GM18858 (cell line): ENCODE measurements around the gene HCCS.
"Not testable (repeated sequence)": the region's sequence is repeated elsewhere in the genome, so short reads cannot be mapped to it uniquely, and the experiment has no call there.

ENCODE experiments used
- ATAC-seq: cut with Tn5 transposase; IDR thresholded peaks from one replicate; pipeline ENCODE4 v1.9.1; 2021; ENCODE audit not compliant: unreplicated experiment

HCCS gene

DNA sequence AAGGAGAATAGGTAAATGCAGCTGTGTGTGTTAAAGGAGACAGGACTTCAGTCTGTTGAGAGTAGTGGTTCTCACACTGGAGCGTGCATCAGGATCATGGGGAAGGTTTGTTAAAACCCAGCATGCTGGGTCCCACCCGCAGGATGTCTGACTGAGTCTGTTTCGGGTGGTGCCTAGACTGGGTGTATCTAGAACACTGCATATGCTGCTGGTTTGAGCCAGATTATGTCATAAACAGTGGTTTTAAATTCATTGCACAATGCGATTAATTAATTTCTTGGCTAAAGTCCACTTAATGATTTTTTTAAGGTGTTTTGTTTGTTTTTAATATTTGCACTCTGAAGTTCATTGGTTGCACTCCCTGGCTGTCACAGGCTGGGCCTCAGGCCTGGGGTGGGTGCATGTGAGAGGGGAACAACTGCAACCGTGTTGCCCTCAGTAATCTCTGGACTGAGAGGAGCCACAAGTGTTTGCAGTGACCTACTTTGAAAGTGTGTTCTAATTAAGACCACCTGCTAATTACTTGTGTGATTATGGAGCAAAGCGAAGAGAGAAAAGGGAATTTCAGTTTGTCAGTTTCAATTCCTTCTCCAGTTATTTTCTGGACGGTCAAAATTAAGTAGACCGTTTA, 8.3 kb downstream of the HCCS start:
- ATAC-seq: no peak

DNA sequence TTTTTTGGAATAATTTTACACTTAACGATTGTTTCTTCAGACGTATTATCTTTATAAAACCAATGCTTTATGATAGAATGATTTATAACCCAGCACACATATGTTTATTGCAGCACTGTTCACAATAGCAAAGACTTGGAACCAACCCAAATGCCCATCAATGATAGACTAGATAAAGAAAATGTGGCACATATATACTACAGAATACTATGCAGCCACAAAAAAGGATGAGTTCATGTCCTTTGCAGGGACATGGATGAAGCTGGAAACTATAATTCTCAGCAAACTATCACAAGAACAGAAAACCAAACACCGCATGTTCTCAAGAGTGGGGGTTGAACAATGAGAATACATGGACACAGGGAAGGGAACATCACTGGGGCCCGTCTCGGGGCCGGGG, 12.0 kb downstream of the HCCS start:
- ATAC-seq: not testable (repeated sequence)

DNA sequence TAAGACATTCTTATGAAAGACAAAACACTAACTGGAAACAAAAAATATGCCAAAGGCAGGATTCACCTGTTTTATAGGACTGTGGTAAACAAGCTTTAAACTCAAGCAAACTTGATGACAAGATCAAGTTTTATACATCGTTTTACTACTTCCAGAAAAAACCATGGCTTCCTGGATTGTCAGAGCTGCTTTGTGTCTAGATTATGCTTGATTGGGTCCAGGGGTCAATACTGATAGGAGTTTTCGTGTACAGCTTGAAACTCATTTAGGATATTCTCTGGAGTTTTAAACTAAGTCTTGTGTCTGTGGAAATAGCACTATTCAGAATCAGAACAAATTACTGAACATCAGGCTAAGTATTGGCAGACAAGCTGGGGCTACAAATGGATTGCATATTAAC, 13.0 kb downstream of the HCCS start:
- no peak for ATAC-seq

DNA sequence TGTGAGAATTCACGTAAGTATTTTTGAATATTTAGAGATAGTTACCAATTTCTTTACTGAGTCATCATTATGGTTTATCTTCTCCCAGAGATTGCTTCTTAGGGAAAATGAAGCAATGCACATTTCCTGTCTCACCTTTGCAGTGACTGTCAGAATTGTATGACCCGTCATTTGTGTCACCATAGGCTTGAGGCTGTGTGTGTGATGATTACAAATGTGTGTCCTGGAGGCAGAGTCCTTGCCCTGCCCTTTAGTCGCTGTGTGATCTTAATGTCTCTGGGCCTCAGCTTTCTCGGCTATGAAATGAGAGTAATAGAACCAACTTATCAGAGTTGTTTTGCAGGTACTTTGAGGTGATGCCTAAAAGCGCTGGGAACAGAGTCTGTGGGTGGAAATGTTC, 13.9 kb downstream of the HCCS start:
- no peak for ATAC-seq

DNA sequence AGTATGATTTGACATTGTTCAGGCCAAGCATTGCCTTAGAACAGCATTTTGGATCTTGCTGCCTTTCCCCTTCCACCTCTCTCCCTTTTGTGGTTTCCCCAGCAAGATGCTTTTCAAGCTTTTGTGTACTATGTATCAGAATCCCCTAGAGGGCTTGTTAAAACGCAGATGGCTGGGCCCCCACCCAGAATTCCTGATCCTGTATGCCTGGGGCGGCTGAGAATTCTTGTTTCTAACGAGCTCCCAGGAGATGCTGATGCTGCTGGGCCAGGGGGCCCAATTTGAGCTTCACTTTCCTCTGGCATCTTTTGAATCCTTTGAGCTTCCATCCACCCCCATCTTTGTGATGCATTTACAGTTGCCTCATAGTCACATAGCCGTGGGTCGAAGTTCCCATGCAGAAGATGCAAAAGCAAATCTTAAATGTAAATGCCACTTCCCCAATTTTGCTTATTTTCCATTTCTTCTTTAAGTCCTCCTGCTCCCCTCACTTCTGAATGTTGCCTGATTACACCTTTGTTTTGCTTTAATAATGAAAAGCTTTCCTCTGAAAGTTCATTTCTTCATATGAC, 18.5 kb downstream of the HCCS start:
- ATAC-seq: no peak

DNA sequence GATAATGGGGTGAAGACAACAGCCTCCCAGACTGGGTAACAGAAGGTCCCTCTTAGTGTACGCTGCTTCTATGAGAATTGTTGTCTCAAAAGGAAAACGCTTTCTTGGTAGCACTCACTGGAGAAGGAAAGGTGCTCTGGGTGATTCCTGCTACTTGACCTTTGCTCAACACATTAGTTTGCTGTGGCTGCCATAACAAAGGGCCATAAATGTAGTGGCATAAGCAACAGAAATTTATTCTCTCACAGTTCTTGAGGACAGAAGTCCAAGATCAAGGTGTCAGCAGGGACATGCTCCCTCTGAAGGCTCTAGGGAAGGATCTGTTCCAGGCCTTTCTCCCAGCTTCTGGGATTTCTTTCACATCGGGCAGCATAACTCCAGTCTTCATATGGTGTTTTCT, 19.0 kb downstream of the HCCS start:
- ATAC-seq: no peak

DNA sequence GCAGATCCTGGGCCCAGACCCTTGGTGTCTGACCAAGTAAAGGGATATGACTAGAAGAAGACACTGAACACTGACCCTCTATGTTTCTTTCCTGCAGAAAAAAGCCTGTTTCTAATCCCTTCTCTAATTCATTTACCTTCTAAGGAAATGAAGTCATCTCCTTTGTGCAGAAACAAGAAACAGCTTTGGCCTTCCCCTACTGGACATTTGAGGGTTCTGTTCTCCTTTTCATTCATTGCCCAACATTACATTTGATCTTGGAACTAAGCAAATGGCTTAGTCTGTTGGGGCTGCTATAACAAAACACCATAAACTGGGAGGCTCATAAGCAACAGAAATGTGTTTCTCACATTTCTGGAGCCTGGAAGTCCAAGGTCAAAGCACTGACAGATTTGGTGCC, 20.0 kb downstream of the HCCS start:
- ATAC-seq: no peak

DNA sequence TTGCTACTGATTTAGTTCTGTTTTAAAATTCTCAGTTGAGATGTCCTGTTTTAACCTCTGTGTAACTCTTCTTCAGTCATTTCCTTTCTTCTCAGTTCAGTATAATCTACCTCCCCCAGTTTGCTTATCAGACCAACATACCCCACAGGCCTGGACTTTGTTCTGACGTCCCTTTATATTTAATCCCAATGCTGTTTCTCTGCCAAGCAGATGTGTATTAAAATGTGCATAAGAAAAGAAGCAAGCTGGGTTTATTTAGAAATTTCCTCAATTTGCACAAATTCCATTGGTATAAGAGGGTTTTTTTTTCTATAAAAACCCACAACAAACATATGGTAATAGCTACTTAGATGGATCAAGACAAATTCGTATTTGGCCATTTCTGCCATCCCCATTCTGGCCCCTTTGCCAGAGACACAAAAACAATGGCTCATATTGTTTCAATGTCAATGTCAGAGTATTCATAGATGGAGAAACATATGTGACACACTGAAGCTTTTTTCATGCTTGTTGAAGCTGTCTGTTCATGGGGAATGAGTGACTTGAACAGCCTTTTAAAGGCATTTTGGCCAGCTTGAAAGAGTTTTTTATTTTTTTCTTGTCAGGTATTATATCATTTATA, 24.5 kb downstream of the HCCS start:
- ATAC-seq: no peak

DNA sequence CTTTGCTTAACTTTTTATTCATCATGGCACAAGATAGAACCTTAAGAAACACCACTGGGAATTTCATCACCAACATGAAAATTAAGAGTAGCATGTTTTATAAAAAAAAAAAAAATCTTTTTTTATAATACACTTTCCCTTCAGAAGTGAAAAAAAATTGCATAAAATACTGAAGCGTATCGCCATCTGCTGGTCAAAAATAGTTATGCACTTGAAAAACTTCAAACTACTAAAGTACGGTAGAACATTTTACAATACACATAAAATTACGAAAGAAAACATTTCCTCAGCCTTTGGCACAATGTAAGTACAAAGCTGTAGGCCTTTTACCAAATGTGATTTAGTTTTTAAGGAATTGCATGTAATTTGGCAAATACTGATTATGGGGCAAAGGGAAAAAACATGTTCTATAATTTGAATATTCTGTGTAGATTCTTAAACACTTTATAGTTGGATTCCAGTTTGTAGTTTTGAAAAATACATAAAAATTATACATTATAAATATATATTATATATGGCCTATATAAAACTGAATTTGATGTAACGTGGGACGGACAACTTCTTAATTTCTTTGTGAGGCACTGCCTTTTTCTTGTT, 26.5 kb downstream of the HCCS start:
- no peak for ATAC-seq

DNA sequence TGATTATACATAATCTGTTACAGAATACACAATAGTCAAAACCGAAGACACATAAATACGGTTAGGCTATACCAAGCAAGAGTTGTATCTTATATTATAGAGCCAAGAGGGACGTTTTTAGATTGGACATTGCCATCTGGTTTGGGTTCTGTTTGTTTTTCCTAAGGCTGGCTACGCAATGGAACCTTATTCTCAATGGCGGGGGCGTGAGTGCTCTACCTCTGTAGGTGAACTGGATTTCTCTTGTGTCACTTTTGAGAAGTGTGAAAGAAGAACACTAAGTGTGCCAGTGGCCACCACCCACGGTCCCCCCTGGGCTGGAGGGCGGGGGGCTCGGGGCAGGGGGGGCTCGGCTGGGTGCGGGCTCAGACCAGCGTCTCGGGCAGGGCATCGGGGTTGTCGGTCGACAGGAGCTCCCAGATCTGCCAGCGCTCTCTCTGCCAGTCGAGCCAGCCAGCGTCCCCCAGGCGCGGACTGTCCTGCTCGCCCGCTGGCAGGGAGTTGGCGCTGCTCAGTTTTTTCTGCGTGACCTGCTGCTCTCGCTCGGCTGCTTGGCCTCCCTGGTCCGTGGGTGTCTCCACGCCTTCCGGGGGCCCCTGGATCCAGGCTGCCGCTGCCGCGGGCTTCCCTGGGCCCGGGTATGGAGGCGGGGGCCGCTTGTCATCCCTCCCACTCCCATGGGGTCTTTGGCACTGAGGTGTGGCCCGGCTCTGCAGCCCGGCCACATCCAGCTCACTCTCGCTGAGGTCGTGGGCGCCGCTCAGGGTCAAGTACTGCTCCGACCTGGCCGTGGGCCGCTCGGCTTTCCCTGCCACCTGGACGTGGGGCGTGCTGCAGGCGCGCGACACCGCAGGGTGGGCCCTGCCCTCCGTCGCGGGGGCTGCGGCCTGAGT, 27.6 kb downstream of the HCCS start:
- no peak for ATAC-seq

DNA sequence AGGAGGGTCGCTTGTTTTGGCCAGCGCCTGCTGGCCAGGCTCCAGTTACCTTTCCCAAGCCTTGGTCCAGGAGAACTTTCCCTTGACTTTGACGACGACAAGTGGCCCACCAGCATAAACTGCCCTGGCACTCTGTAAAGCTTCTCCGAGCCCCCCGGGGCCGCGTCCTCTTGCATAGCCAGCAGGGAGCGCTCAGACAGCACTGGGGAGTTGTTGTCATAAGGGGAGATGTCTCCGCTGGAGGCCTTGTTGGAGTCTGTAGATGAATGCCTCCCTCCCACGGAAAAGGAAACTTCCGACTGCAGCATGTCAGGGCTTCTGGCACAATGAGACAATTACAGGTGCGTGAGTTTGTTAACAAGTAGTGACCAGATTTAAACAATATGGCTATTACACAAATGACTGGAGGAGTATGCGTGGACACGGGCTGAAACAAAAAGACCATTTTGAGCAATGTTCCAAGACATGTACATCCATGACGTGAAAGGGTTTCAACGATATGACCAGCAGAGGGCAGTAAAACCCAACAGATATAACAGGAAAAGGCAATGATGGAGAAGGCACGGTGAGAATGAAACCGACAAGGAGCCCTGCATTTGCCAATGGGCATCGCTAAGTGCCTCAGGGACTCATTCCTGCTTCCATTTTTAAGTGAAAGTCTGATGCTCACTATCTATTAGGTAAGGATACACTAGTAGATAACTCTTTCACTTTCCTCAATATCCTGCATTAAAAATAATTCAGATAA, 33.0 kb downstream of the HCCS start:
- ATAC-seq: peak; percentile 84

DNA sequence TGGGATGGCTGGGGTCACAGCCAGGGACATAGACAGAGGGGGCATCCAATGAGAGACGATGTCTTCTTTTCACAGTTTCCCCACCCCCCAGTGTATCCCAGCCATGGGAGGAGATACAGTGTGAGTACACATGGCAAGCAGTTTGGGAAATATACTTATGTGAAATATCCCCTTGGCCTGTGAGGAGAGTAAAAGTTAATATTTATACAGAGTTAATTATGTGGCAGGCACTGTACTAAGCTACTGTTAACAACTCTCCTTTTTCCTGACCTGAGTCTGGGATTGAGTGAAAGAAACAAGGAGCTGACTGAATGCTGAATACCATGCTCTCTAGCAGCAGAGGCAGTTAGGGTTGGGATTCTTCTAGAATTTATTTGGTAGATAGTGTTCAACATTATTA, 35.3 kb downstream of the HCCS start:
- ATAC-seq: no peak

DNA sequence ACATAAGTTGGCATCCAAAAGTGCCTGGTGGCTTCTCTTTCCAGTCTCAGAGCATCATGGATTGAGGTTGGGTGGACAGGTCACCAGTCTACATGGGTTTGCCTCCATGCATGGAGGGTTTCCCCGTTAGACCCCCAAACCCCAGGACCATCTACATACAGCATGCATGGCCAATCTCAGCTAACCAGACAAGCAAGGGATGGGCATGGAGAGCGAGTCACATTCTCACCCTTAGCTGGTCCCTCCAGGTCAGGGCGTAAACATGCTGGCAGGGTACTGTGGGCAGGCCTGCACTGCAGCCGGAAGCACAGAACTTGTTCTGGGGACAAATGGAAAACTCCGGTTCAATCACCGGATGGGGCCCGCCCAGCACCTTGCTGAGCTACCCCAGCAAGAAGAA, 37.3 kb downstream of the HCCS start:
- no peak for ATAC-seq

DNA sequence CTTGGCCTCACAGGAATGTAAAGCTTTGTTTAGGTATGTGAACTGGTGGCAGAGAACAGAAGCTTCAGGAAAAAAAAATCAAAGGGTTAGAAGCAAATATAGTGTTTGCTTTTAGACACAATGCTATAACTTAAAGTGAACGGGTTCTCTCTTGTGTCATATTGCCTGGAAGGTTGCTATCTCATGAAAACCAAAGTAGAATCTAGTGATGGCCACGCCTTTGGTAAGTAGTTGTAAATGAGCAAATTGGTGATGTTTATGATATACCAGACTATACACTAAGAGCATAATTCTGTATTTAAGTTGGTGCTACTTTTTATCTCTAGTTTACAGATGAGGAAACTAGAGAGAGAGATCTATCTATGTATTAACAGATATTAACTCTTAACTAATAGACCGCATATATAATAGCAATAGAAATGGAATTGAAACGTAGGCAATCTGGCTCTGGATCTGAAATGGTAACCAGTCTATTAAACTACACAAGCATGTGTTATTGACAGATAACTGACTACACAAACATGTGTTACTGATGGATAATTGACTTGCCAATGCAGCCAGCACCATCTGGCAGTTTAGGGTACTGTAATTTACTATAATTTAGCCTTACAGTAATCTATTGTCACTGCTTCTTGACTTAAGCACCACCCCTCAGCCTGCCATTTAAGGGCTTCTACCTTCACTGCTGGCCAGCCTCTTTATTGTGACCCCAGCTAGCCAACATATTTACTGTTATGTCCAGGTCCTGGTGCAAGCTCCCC, 40.8 kb downstream of the HCCS start:
- ATAC-seq: no peak

DNA sequence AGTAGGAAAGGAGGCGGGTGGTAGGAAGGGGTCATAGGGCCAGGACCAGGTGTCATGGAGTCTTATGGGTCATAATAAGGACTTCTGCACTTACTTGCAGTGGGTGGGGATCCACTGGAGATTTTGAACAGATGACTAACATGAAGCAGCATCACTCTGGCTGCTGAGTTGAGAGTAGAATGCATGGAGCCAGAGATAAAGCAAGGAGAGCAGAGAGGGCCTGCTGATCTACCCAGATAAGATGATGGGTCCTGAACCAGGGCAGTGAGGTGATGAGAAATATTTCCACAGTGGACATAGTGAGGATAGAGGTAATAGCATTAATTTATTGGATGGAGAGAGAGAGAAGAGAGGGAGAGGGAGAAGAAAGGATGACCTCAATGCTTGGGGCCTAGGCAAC, 48.0 kb downstream of the HCCS start:
- ATAC-seq: no peak

DNA sequence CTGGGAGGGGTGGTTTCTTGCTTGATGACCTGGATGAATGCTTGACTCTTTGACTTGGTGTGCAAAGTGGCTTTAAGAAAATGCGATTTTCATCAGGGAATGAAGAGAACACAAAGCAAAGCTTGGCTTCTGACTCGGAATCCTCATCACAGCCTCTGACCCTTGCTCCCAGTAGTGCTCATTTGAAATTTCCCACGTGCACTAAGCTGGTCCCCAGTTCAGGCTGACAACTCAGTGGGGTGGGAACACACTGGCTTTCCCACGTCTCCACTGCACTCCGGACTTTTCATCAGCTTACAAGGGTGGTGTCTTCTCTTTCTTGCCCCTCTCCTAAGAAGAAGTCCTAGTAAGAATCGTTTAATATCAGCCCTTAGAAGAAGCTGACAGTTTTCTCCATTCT, 53.3 kb downstream of the HCCS start:
- no peak for ATAC-seq

DNA sequence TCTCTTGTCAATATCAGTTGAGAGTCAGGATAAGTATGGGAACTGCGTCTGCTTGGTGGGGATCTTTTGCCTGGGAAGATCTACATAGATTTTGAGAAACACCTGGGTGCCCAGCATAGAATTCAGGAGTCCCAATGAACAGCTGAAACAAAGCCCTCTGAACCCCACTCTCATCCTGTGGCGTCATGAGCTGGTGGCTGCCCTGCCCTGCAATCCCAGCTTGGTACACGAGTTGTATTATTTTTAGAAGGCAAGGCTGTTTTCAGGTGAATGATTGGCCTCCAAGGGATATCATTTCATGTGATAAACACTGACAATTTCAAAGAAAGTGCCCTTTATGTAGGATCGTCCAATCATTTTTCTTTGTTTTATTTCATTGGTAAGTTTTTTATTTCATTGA, 60.8 kb downstream of the HCCS start:
- ATAC-seq: no peak

DNA sequence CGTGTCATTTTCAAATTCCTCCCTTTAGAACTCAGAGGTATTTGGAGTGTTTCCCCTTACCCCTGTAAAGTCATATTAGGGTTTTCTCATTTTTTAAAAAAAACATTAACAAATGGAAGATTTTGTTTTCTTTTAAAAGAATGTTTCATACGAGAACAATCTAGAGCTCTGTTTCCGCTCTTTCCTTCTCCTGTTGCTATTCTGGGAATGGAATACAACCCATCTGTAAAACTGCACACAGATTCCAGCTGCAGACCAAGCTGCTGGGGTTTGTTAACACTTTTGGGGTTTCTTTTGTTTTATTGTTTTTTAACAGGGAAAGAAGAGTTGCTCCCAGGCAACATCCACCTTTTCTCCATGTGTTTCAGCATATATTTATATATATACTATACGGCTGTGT, 61.3 kb downstream of the HCCS start:
- ATAC-seq: no peak
